Skeletal muscle tissue (tissue), 5 donors: ENCODE results near the gene SOX4. TPM values are rescaled to one million over a fixed set of nuclear protein-coding genes. Genes with fewer than 3 reads are reported as not detected.

Experiments
- H3K27ac ChIP-seq: one replicate; pipeline ENCODE4 v1.7.0; 2013; ENCODE audit warnings: mild to moderate bottlenecking, low read depth, low read length, inconsistent platforms
- H3K27me3 ChIP-seq, 3 donors: one replicate each; pipeline ENCODE4 v1.7.0; 2013; ENCODE audit warnings: low read length in 3 of 3; ENCODE audit not compliant: control insufficient read depth in 3 of 3, insufficient read depth in 3 of 3
- H3K36me3 ChIP-seq, 3 donors: one replicate each; pipeline ENCODE4 v1.7.0; 2013; ENCODE audit warnings: low read length in 3 of 3; ENCODE audit not compliant: control insufficient read depth in 3 of 3, insufficient read depth in 3 of 3
- H3K4me1 ChIP-seq, 3 donors: one replicate each; pipeline ENCODE4 v1.7.0; 2013; ENCODE audit warnings: low read length in 3 of 3, mild to moderate bottlenecking in 3 of 3; ENCODE audit not compliant: control insufficient read depth in 3 of 3, insufficient read depth in 3 of 3
- H3K4me3 ChIP-seq, 3 donors: one replicate each; pipeline ENCODE4 v1.7.0; 2013; ENCODE audit warnings: low read length in 3 of 3
- H3K9ac ChIP-seq, 3 donors: one replicate each; pipeline ENCODE4 v1.7.0; 2013; ENCODE audit warnings: low read length in 3 of 3, mild to moderate bottlenecking in 3 of 3, moderate library complexity in 2 of 3, low read depth in 1 of 3
- H3K9me3 ChIP-seq, 3 donors: one replicate each; pipeline ENCODE4 v1.7.0; 2013; ENCODE audit warnings: low read length in 3 of 3; ENCODE audit not compliant: control insufficient read depth in 3 of 3
- small RNA-seq: library from RNA; depleted of rRNA; stranded (forward); fragments of <200 nt; gene quantifications from one replicate; pipeline ENCODE3, GENCODE V24; 2014
- total RNA-seq: library from RNA; depleted of rRNA; stranded (reverse); fragments of >200 nt; gene quantifications from one replicate; pipeline ENCODE4 v1.2.3, GENCODE V29; 2014
- donor health status: Osteomylitis.

The SOX4 gene
- total RNA-seq, 1 donor from 2014 or later = 46.4 TPM

DNA sequence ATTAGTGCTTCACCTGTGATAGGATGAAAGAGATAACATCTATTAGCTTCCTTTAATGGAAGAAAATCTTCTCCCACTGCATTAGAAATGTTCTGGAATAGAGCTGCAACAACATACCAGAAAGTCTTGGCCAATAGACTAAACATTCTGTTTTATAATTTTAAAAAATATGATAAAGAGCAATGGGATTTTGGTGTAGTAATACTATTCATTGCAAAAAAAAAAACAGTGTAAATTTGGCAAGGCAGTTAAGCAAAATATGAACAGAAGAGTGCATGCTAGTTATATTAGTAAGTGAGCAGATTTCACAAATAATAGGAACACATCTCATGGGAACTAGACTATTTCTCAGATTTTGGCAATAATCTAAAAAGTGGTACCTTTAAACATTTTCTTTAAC lies 43.3 kb downstream of the SOX4 start:
- Histone ChIP-seq H3K4me3 (no peak overlapping the region), H3K27ac (no peak overlapping the region), H3K9ac (no peak overlapping the region), H3K36me3 (no peaks in the 10 kb centered on the region), H3K4me1 (peaks cover 0 to 3% (median 0%) of the 10 kb centered on the region in 3 donors), H3K9me3 (no peaks in the 10 kb centered on the region), H3K27me3 (no peaks in the 10 kb centered on the region)

DNA sequence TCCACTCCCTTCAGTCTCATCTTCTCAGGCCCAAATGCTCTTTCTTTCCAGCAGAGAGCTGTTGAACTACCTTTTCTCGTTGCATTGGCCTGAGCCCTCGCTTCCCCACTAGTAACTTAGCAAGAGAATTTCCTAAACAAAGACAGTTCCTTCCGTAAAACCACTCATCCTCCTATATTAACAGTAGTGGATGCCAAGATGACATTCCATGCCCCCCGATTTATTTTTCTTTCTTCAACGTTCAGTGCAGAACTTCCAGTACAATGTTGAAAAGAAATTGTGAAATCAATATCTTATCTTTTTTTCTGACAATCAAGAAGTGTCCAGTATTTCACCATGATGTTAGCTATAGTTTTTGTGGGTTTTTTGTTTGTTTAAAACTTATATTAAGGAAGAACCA lies 45.8 kb downstream of the SOX4 start:
- Histone ChIP-seq H3K36me3 (no peaks in the 10 kb centered on the region), H3K27me3 (no peaks in the 10 kb centered on the region), H3K4me3 (no peak overlapping the region), H3K27ac (no peak overlapping the region), H3K9ac (no peak overlapping the region), H3K9me3 (no peaks in the 10 kb centered on the region), H3K4me1 (peaks cover 0 to 3% (median 0%) of the 10 kb centered on the region in 3 donors)

Small RNA genes lying within 50 kb of the gene (small RNA-seq; reads per million reads assigned to genes)
- not detected for gene BOLA2P3
